Measurements from ENCODE around the gene KHNYN. TPM values are rescaled to one million over a fixed set of nuclear protein-coding genes. Genes with fewer than 3 reads are reported as not detected.
"Not testable (repeated sequence)": the region's sequence is repeated elsewhere in the genome, so short reads cannot be mapped to it uniquely, and the experiment has no call there.

KHNYN gene
- total and polyA plus RNA-seq, 2 experiments from 2014 or later: 35.7 to 90.7 TPM

DNA sequence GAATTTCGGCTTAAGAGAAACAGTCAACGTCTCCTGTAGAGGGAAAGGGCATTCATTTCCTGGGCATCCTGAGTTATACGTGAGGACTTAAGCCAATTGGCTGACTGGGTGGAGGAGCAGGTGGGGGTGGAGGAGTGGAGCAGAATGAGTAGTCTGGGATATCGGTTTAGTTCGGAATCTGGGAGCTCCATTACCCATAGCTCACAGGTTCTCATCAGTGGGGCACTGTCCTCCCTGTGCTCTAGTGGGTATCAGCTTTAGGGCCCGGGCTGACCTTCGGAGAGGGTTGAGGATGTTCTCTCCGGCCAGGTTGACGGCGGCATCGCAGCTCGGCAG, 12.1 kb downstream of the KHNYN start:
- TF ChIP-seq, protein P1, sequence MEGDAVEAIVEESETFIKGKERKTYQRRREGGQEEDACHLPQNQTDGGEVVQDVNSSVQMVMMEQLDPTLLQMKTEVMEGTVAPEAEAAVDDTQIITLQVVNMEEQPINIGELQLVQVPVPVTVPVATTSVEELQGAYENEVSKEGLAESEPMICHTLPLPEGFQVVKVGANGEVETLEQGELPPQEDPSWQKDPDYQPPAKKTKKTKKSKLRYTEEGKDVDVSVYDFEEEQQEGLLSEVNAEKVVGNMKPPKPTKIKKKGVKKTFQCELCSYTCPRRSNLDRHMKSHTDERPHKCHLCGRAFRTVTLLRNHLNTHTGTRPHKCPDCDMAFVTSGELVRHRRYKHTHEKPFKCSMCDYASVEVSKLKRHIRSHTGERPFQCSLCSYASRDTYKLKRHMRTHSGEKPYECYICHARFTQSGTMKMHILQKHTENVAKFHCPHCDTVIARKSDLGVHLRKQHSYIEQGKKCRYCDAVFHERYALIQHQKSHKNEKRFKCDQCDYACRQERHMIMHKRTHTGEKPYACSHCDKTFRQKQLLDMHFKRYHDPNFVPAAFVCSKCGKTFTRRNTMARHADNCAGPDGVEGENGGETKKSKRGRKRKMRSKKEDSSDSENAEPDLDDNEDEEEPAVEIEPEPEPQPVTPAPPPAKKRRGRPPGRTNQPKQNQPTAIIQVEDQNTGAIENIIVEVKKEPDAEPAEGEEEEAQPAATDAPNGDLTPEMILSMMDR (IDR thresholded peaks at IDR 0.05; ENCODE audit: low read depth, low read length): no peak
- no peak for DNase-seq (ENCODE audit: low read depth in 1 of 2, low spot score in 1 of 2)
- Histone ChIP-seq H3K36me3 (peaks cover 22% of the 10 kb centered on the region), H3K4me3 (peak overlapping the region; percentile 58), H3K27me3 (no peaks in the 10 kb centered on the region), H3K27ac (peak overlapping the region; percentile 98), H3K4me1 (ENCODE audit: low read depth) (peaks cover 8% of the 10 kb centered on the region), H3K9me3 (ENCODE audit: low read depth) (no peaks in the 10 kb centered on the region)

DNA sequence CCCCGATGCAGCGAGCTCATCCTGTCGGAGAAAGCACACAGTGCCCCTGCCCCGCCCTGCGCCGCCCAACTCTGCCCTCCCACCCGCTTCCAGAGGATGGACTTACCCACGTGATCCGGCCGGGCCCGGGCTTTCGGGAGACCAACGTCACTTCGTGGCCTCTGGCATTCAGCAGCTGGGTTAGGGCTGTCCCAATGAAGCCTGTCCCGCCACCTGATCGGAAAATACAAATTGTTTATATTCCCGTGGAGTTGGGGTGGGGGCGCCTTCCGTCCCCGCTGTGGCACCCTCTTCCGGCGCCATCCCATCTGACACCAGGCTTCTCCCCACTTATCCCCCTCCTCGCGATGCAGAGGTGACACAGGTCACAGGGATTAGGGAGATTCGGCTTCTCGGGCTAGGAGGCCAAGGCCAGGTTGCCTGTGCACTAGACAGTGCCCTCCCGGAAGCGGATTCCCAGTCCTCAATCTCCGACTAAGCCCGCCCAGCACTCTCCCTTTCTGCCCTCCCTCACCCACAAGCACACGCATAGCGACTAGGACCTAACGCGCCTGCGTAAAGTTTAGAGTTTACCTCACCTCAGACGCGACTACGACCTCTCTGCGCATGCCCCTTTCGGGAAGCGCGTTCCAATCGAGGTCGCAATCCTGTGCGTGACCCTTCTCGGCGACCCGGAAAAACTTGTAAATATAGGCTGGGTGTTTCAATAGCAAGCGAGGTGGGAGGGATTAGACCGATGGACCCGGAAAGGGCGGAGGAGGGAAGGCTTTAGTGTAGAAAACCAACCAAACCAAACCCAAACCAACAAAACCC, 12.7 kb downstream of the KHNYN start, which contains the start of gene SDR39U1:
Gene SDR39U1 (minus strand): TSS at position 537 of the 813 bp plus-strand sequence. CDS start 7 bp downstream, at position 530.
- peak within 1 kb of the TSS; percentile 58 for H3K4me3 ChIP-seq
- no peaks in the 10 kb centered on the region for H3K27me3 ChIP-seq
- no peaks in the 10 kb centered on the region for H3K9me3 ChIP-seq (ENCODE audit: low read depth)
- H3K27ac ChIP-seq: peak within 1 kb of the TSS; percentile 98
- TF ChIP-seq, protein P1 (IDR thresholded peaks at IDR 0.05; ENCODE audit: low read depth, low read length): no peak
- DNase-seq (ENCODE audit: low read depth in 1 of 2, low spot score in 1 of 2): peak; percentile 99
- H3K4me1 ChIP-seq (ENCODE audit: low read depth): peaks cover 8% of the 10 kb centered on the region
- H3K36me3 ChIP-seq: peaks cover 16% of the 10 kb centered on the region

DNA sequence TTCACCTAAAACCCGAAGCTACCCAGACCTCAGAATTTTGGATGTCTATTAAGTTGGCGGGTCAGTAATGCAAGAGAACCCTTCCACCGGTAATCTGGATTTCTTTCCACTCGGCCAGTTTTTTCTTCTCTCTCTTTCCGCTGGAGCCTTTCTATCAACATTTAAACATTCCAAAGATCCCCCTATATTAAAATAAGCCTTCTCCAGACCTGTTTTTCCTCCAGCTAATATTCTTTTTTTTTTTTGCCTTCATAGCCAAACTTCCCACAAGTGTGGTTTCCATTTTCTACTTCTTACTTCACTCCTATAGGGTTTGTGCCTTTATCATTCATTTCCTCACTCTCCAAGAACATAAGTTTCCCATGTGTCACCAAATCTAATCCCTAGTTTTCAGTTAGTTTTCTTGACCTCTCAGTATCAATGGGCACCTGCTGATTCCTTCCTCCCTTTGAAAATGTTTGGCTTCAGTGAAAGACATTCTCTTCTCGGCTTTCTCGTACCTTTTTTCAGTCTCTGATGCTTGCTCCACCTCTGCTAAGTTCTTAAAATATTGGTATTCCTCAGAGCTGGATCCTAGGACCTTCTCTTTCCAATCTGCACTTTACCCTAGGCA, 13.4 kb downstream of the KHNYN start:
- TF ChIP-seq, protein P1 (IDR thresholded peaks at IDR 0.05; ENCODE audit: low read depth, low read length): no peak
- peak overlapping the region; percentile 98 for H3K27ac ChIP-seq
- H3K27me3 ChIP-seq: no peaks in the 10 kb centered on the region
- H3K9me3 ChIP-seq (ENCODE audit: low read depth): no peaks in the 10 kb centered on the region
- peaks cover 10% of the 10 kb centered on the region for H3K36me3 ChIP-seq
- DNase-seq (ENCODE audit: low read depth in 1 of 2, low spot score in 1 of 2): no peak
- peak overlapping the region; percentile 58 for H3K4me3 ChIP-seq
- peaks cover 8% of the 10 kb centered on the region for H3K4me1 ChIP-seq (ENCODE audit: low read depth)

DNA sequence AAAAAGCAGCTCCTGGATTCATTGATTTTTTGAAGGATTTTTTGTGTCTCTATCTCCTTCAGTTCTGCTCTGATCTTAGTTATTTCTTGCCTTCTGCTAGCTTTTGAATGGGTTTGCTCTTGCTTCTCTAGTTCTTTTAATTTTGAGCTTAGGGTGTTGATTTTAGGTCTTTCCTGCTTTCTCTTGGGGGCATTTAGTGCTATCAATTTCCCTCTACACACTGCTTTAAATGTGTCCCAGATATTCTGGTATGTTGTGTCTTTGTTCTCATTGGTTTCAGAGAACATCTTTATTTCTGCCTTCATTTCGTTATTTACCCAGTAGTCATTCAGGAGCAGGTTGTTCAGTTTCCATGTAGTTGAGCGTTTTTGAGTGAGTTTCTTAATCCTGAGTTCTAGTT, 21.1 kb downstream of the KHNYN start:
- H3K4me3 ChIP-seq, H3K27me3 ChIP-seq: not testable (repeated sequence)

DNA sequence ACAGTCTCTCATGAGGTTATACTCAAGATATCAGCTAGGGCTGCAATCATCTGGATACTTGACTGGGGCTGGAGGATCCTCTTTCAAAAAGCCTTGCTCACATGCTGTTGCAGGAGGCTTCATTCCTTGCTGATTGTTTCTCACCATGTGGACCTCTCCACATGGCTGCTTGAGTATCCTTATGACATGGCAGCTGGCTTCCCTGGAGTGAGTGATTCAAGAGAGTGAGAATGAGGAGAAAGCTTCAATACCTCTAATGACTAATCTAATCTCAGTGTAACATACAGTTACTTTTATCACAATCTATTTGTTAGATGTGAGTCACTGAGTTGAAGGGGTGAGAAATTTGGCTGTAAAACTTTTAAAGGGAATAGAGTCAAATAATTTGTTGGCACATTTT, 27.2 kb downstream of the KHNYN start:
- Histone ChIP-seq H3K4me3 (no peak overlapping the region), H3K27me3 (no peaks in the 10 kb centered on the region), H3K4me1 (ENCODE audit: low read depth) (no peaks in the 10 kb centered on the region), H3K27ac (no peak overlapping the region), H3K36me3 (no peaks in the 10 kb centered on the region), H3K9me3 (ENCODE audit: low read depth) (peaks cover 2% of the 10 kb centered on the region)
- no peak for DNase-seq (ENCODE audit: low read depth in 1 of 2, low spot score in 1 of 2)
- TF ChIP-seq, protein P1 (IDR thresholded peaks at IDR 0.05; ENCODE audit: low read depth, low read length): no peak

More for the DNA sequence above, 21.1 kb downstream of the KHNYN start:
- not testable (repeated sequence) for H3K27ac ChIP-seq; H3K9me3 ChIP-seq (ENCODE audit: low read depth); H3K36me3 ChIP-seq; DNase-seq (ENCODE audit: low read depth in 1 of 2, low spot score in 1 of 2); H3K4me1 ChIP-seq (ENCODE audit: low read depth)

DNA sequence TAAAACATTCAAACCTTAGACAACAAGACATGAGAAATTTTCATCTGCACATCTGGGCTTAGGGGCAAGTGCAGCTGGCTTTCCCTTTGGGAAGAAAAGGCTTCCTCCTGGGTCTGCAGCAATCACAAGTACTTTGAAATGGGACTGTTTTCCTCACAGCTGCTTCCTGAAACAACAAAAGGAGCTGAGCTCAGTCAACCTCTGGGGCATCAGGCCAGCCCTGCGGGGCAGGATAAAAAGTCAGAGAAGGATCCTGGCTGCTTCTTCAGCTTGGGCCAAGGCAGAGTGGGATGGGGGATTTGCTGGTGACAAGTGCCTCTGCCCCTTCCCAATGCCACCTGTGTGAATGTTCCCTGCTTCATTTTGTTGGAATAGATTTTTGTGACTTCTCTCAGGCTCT, 29.0 kb downstream of the KHNYN start:
- no peaks in the 10 kb centered on the region for H3K27me3 ChIP-seq
- TF ChIP-seq, protein P1 (IDR thresholded peaks at IDR 0.05; ENCODE audit: low read depth, low read length): no peak
- no peaks in the 10 kb centered on the region for H3K4me1 ChIP-seq (ENCODE audit: low read depth)
- H3K9me3 ChIP-seq (ENCODE audit: low read depth): peaks cover 2% of the 10 kb centered on the region
- no peak overlapping the region for H3K27ac ChIP-seq
- no peak overlapping the region for H3K4me3 ChIP-seq
- no peaks in the 10 kb centered on the region for H3K36me3 ChIP-seq
- no peak for DNase-seq (ENCODE audit: low read depth in 1 of 2, low spot score in 1 of 2)
